WTC11 (cell line): ENCODE measurements around the gene CUL9. TPM values are rescaled to one million over a fixed set of nuclear protein-coding genes. Genes with fewer than 3 reads are reported as not detected.
A peak's percentile ranks its signal among the peaks of the same experiment; 100 is the strongest.

ENCODE experiments used
- ATAC-seq: fragments of 200-7000 bp; cut with Tn5 transposase; 2 replicates; pipeline ENCODE4 v1.10.0; 2021; ENCODE audit warnings: mild to moderate bottlenecking, moderate library complexity
- CTCF ChIA-PET: fragments of 300-600 bp; sonication (Branson Sonifier 250); formaldehyde crosslinking; loops from one replicate; lab custom pipeline; 2021; ENCODE audit warnings: antibody characterized with exemption; lab: Charles Lee
- POLR2A ChIA-PET: fragments of 350-600 bp; sonication (Branson Sonifier 250); formaldehyde crosslinking; loops from one replicate; lab custom pipeline; 2021; ENCODE audit warnings: antibody characterized with exemption; lab: Charles Lee
- DNase-seq: peaks from one replicate; pipeline ENCODE4 v3.0.0; 2021; ENCODE audit warnings: low spot score
- H3K27ac Mint-ChIP-seq: 2 replicates; pipeline ENCODE4 v1.8.0; 2021; ENCODE audit warnings: mixed read lengths
- H3K27me3 Mint-ChIP-seq: 2 replicates; pipeline ENCODE4 v1.8.0; 2021; ENCODE audit warnings: low read depth, mild to moderate bottlenecking, moderate library complexity, mixed read lengths
- H3K36me3 Mint-ChIP-seq: 2 replicates; pipeline ENCODE4 v1.8.0; 2021; ENCODE audit warnings: mixed read lengths
- H3K4me1 Mint-ChIP-seq: 2 replicates; pipeline ENCODE4 v1.8.0; 2022; ENCODE audit warnings: mixed read lengths
- H3K4me3 Mint-ChIP-seq: 2 replicates; pipeline ENCODE4 v1.8.0; 2021; ENCODE audit warnings: mild to moderate bottlenecking, moderate library complexity, mixed read lengths
- H3K9me3 Mint-ChIP-seq: 2 replicates; pipeline ENCODE4 v1.8.0; 2021; ENCODE audit warnings: mixed read lengths
- ATF1 ChIP-seq: sonication (generic); formaldehyde crosslinking; IDR thresholded peaks from 2 replicates; pipeline ENCODE4 v1.8.1; 2023; ENCODE audit warnings: mild to moderate bottlenecking, moderate library complexity, missing genetic modification reagents
- ETV6 ChIP-seq: sonication (generic); formaldehyde crosslinking; IDR thresholded peaks from 2 replicates; pipeline ENCODE4 v1.8.1; 2022; ENCODE audit warnings: mild to moderate bottlenecking, missing genetic modification reagents
- FOXK1 ChIP-seq: sonication (generic); formaldehyde crosslinking; IDR thresholded peaks from 2 replicates; pipeline ENCODE4 v1.8.0; 2022; ENCODE audit warnings: mild to moderate bottlenecking, moderate library complexity, missing genetic modification reagents
- GABPB1 ChIP-seq: sonication (generic); formaldehyde crosslinking; IDR thresholded peaks from 2 replicates; pipeline ENCODE4 v1.8.1; 2023; ENCODE audit warnings: mild to moderate bottlenecking, missing genetic modification reagents
- RELA ChIP-seq: sonication (generic); formaldehyde crosslinking; IDR thresholded peaks from 2 replicates; pipeline ENCODE4 v1.8.1; 2022; ENCODE audit warnings: missing genetic modification reagents, mild to moderate bottlenecking, borderline replicate concordance
- SP1 ChIP-seq: sonication (generic); formaldehyde crosslinking; conservative IDR thresholded peaks from 2 replicates; pipeline ENCODE4 v1.8.1; 2022; ENCODE audit warnings: missing genetic modification reagents
- TCF7 ChIP-seq: sonication (generic); formaldehyde crosslinking; IDR thresholded peaks from 2 replicates; pipeline ENCODE4 v1.8.0; 2022; ENCODE audit warnings: mild to moderate bottlenecking, low read depth, missing genetic modification reagents, moderate library complexity
- TEAD1 ChIP-seq: sonication (generic); formaldehyde crosslinking; IDR thresholded peaks from 2 replicates; pipeline ENCODE4 v1.8.0; 2022; ENCODE audit warnings: mild to moderate bottlenecking, missing genetic modification reagents
- total RNA-seq: library from RNA; stranded (reverse); gene quantifications from 3 replicates; pipeline ENCODE4 v1.2.3, GENCODE V29; 2021
- TF ChIP-seq, protein P1 (sequence below): sonication (generic); formaldehyde crosslinking; IDR thresholded peaks from 2 replicates; pipeline ENCODE4 v1.8.1; 2023; ENCODE audit warnings: mild to moderate bottlenecking, moderate library complexity, missing genetic modification reagents
- TF ChIP-seq, protein P2 (sequence below): sonication (generic); formaldehyde crosslinking; IDR thresholded peaks from 2 replicates; pipeline ENCODE4 v1.8.0; 2023; ENCODE audit warnings: missing genetic modification reagents, mild to moderate bottlenecking, borderline replicate concordance
- TF ChIP-seq, protein P3 (sequence below): fragments of 200-600 bp; IDR thresholded peaks from 2 replicates; pipeline ENCODE4 v1.8.0; 2022; ENCODE audit warnings: antibody characterized with exemption

CUL9 gene
- total RNA-seq, 1 experiment from 2014 or later, result 15.2 TPM

DNA sequence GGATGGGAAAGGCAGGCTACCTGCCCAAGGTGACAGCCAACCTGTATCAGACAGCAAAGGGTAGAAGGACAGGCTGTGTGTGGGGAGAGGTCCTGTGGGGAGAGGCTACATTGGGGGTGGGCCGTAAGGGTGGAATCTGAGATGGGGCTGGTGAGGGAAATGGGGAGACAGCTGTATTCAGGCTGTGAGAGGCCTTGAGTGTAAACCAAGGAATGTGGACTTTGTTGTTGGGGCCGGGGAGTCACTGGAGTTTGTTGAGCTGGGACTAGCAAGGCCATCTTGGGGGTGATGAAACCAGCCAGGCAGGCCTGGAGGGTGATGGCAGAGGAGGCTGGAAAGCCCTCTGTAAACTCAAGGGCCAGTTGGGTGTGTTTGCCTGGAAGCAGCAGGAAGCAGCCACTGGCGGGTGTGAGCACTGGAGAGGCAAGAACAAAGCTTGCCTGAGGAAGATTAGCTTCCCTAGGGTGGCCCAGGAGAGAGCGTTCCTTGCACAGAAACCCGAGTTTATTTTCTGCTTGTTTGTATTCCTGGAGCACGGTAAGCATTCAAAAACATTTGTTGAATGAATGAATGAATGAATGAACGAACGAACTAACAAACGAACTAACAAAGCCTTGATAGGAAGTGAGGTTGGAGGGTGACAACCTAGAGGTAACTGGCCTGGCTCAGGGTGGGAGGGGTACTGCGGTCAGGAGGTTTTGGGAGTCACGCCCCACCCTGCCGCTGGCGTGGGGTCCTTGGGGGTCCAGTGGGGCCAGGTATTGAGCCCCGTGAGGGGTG is 80.2 kb downstream of the CUL9 start:
- H3K36me3 Mint-ChIP-seq, result no peaks in the 10 kb centered on the region
- no peak for ATAC-seq
- 0 out of 2 replicates have a peak overlapping the region, but pooled peaks have one; percentile 8 for H3K27ac Mint-ChIP-seq
- CTCF ChIA-PET, result interaction anchor here (0.5 to 4.8 kb wide), 15 partner anchors 14 to 244 kb away, joined by 3 to 27 read pairs (median 7); partner anchors contain the start of genes CRIP3, DLK2, DNPH1 and SLC22A7
- H3K9me3 Mint-ChIP-seq, result no peaks in the 10 kb centered on the region
- no peaks in the 10 kb centered on the region; the same call in 1 of the 2 replicates for H3K27me3 Mint-ChIP-seq
- POLR2A ChIA-PET, result no interaction called here
- no peak overlapping the region for H3K4me3 Mint-ChIP-seq
- DNase-seq, result no peak
- TF ChIP-seq GABPB1 (CRISPR knock-in tag) (peak; percentile 84), TEAD1 (CRISPR knock-in tag) (no peak)
- peaks cover 21% of the 10 kb centered on the region for H3K4me1 Mint-ChIP-seq

DNA sequence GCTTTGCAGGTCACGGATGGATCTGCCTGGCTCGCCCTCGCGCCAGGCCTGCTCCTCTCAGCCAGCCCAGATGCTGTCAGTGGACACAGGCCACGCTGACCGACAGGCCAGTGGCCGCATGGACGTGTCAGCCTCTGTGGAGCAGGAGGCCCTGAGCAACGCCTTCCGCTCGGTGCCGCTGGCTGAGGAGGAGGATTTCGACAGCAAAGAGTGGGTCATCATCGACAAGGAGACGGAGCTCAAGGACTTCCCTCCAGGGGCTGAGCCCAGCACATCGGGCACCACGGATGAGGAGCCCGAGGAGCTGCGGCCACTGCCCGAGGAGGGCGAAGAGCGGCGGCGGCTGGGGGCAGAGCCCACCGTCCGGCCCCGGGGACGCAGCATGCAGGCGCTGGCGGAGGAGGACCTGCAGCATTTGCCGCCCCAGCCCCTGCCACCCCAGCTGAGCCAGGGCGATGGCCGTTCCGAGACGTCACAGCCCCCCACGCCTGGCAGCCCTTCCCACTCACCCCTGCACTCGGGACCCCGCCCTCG is 80.9 kb downstream of the CUL9 start:
- Mint-ChIP-seq H3K4me3 (no peak overlapping the region), H3K27ac (no peak overlapping the region)

DNA sequence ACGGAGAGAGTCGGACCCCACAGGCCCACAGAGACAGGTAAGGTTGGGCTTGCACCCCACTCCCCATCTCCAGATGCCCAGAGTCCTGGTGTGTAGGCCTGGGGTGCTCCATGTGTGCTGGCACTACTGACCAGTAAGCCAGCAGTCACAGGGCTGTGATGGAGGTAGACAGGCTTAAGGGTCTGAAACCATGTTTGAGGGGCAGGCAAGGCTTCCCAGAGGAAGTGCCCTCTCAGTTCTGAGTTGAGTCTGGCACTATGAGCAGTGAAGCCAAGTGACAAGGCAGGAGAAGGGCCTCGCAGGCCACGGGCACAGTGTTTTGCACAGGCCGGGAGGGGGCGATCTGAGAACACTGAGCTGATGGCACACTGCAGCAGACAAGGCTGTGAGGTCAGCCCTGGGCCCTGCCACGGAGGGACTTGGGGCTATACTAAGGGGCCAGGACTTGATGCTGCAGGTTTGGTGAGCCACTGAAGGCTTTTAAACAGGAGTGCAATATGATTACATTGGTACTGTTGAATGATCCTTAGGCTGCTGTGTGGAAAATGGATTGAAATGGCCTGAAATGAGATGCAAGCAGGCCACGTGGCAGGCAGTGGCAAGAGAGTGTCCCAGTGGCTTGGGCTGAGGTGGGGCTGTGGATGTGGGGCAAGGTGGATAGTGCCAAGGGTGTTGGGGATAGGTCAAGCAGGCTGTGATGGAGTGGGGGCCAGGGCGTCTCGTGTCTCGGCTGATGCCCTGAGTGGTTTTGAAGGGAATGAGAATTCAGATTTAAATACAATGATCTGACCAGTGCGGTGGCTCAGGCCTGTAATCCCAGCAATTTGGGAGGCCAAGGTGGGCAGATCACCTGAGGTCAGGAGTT is 81.5 kb downstream of the CUL9 start:
- POLR2A ChIA-PET, result no interaction called here
- Mint-ChIP-seq H3K9me3 (no peaks in the 10 kb centered on the region), H3K27ac (peak overlapping the region; percentile 28; the same call in 1 of the 2 replicates), H3K4me3 (no peak overlapping the region), H3K36me3 (no peaks in the 10 kb centered on the region), H3K4me1 (peaks cover 24% of the 10 kb centered on the region), H3K27me3 (peaks cover 14% of the 10 kb centered on the region)
- CTCF ChIA-PET, result interaction anchor here (0.6 to 4.8 kb wide), 26 partner anchors 9 to 242 kb away, joined by 3 to 27 read pairs (median 4); partner anchors contain the start of genes CRIP3, DNPH1, SLC22A7 and TJAP1
- DNase-seq, result peak; percentile 90
- peak; percentile 87 for ATAC-seq
- TF ChIP-seq ETV6 (CRISPR knock-in tag), result no peak
- TF ChIP-seq, protein P1, sequence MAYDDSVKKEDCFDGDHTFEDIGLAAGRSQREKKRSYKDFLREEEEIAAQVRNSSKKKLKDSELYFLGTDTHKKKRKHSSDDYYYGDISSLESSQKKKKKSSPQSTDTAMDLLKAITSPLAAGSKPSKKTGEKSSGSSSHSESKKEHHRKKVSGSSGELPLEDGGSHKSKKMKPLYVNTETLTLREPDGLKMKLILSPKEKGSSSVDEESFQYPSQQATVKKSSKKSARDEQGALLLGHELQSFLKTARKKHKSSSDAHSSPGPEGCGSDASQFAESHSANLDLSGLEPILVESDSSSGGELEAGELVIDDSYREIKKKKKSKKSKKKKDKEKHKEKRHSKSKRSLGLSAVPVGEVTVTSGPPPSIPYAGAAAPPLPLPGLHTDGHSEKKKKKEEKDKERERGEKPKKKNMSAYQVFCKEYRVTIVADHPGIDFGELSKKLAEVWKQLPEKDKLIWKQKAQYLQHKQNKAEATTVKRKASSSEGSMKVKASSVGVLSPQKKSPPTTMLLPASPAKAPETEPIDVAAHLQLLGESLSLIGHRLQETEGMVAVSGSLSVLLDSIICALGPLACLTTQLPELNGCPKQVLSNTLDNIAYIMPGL (CRISPR knock-in tag), result peak; percentile 24; the same call in 1 of the 2 replicates
- TF ChIP-seq, protein P2, sequence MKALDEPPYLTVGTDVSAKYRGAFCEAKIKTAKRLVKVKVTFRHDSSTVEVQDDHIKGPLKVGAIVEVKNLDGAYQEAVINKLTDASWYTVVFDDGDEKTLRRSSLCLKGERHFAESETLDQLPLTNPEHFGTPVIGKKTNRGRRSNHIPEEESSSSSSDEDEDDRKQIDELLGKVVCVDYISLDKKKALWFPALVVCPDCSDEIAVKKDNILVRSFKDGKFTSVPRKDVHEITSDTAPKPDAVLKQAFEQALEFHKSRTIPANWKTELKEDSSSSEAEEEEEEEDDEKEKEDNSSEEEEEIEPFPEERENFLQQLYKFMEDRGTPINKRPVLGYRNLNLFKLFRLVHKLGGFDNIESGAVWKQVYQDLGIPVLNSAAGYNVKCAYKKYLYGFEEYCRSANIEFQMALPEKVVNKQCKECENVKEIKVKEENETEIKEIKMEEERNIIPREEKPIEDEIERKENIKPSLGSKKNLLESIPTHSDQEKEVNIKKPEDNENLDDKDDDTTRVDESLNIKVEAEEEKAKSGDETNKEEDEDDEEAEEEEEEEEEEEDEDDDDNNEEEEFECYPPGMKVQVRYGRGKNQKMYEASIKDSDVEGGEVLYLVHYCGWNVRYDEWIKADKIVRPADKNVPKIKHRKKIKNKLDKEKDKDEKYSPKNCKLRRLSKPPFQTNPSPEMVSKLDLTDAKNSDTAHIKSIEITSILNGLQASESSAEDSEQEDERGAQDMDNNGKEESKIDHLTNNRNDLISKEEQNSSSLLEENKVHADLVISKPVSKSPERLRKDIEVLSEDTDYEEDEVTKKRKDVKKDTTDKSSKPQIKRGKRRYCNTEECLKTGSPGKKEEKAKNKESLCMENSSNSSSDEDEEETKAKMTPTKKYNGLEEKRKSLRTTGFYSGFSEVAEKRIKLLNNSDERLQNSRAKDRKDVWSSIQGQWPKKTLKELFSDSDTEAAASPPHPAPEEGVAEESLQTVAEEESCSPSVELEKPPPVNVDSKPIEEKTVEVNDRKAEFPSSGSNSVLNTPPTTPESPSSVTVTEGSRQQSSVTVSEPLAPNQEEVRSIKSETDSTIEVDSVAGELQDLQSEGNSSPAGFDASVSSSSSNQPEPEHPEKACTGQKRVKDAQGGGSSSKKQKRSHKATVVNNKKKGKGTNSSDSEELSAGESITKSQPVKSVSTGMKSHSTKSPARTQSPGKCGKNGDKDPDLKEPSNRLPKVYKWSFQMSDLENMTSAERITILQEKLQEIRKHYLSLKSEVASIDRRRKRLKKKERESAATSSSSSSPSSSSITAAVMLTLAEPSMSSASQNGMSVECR (CRISPR knock-in tag), result no peak
- TF ChIP-seq GABPB1 (CRISPR knock-in tag), result peak; percentile 8; the same call in 1 of the 2 replicates
- TF ChIP-seq SP1 (CRISPR knock-in tag), result no peak
- TF ChIP-seq, protein P3, sequence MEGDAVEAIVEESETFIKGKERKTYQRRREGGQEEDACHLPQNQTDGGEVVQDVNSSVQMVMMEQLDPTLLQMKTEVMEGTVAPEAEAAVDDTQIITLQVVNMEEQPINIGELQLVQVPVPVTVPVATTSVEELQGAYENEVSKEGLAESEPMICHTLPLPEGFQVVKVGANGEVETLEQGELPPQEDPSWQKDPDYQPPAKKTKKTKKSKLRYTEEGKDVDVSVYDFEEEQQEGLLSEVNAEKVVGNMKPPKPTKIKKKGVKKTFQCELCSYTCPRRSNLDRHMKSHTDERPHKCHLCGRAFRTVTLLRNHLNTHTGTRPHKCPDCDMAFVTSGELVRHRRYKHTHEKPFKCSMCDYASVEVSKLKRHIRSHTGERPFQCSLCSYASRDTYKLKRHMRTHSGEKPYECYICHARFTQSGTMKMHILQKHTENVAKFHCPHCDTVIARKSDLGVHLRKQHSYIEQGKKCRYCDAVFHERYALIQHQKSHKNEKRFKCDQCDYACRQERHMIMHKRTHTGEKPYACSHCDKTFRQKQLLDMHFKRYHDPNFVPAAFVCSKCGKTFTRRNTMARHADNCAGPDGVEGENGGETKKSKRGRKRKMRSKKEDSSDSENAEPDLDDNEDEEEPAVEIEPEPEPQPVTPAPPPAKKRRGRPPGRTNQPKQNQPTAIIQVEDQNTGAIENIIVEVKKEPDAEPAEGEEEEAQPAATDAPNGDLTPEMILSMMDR, result peak; percentile 60; the same call in 1 of the 2 replicates
- TF ChIP-seq ATF1, result no peak

More for the DNA sequence above, 80.9 kb downstream of the CUL9 start:
- TF ChIP-seq FOXK1 (CRISPR knock-in tag) (no peak), TCF7 (no peak), RELA (CRISPR knock-in tag) (0 out of 2 replicates have a peak, but pooled peaks have one; percentile 5)
- peaks cover 7% of the 10 kb centered on the region for H3K27me3 Mint-ChIP-seq
- peaks cover 22% of the 10 kb centered on the region for H3K4me1 Mint-ChIP-seq
- no peak for DNase-seq
- H3K36me3 Mint-ChIP-seq, result no peaks in the 10 kb centered on the region
- ChIA-PET CTCF (interaction anchor here (0.5 to 4.8 kb wide), 15 partner anchors 13 to 243 kb away, joined by 3 to 27 read pairs (median 7); partner anchors contain the start of genes CRIP3, DLK2, DNPH1 and SLC22A7), POLR2A (no interaction called here)
- ATAC-seq, result no peak
- H3K9me3 Mint-ChIP-seq, result no peaks in the 10 kb centered on the region
